H7 (cell line): ENCODE measurements around the gene ZNF586. TPM values are rescaled to one million over a fixed set of nuclear protein-coding genes. Genes with fewer than 3 reads are reported as not detected.
A peak's percentile ranks its signal among the peaks of the same experiment; 100 is the strongest.
"Not testable (repeated sequence)": the region's sequence is repeated elsewhere in the genome, so short reads cannot be mapped to it uniquely, and the experiment has no call there.

ENCODE experiments used
- DNase-seq: peaks from one replicate; pipeline ENCODE4 v3.0.0; 2012
- H3K27me3 ChIP-seq: 2 replicates; pipeline ENCODE4 v1.6.0; 2011; ENCODE audit warnings: mild to moderate bottlenecking, low read length; ENCODE audit not compliant: control insufficient read depth, insufficient read depth
- H3K36me3 ChIP-seq: replicated peaks from 2 replicates; pipeline ENCODE4 v1.5.1; 2011; ENCODE audit warnings: low read length; ENCODE audit not compliant: control insufficient read depth, insufficient read depth
- H3K4me3 ChIP-seq: 2 replicates; pipeline ENCODE4 v1.5.1; 2011; ENCODE audit warnings: low read depth, mild to moderate bottlenecking, control low read depth, low read length, moderate library complexity; ENCODE audit not compliant: insufficient read depth
- total RNA-seq: library from RNA; depleted of rRNA; stranded (reverse); fragments of >200 nt; shearing (Covaris generic); gene quantifications from 2 replicates; pipeline ENCODE4 v1.2.3, GENCODE V29; 2014

Gene ZNF586
- total RNA-seq, 1 experiment from 2014 or later = 13.4 TPM

DNA sequence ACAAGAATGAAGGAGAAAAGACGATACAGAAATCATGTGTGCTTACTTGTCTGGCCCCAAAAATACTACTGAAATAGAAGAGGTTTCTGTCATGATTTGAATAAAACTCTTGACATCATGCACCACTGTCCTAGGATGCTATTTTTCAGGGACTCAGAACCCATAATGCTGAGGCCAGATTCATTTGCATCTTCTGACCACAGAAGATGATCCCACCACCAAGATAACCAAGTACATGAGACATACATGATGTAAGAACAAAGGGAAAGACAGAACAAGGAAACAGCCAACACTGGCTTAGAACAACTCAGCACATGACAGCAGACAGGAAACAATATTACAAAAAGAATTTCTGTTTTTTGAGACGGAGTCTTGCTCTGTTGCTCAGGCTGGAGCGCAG, 42.8 kb downstream of the ZNF586 start:
- DNase-seq = no peak

GRCh38 chr19:57812975-57813820, 43.7 kb downstream of the ZNF586 start:
- peaks cover 10% of the 10 kb centered on the region for H3K36me3 ChIP-seq
- not testable (repeated sequence) for H3K4me3 ChIP-seq, H3K27me3 ChIP-seq, DNase-seq

More for the DNA sequence above, 42.8 kb downstream of the ZNF586 start:
- Histone ChIP-seq H3K27me3 (no peaks in the 10 kb centered on the region), H3K4me3 (no peak overlapping the region), H3K36me3 (peaks cover 15% of the 10 kb centered on the region)

GRCh38 chr19:57813919-57814504, 44.5 kb downstream of the ZNF586 start:
- Histone ChIP-seq H3K4me3 (peak overlapping the region; percentile 82), H3K36me3 (peaks cover 7% of the 10 kb centered on the region), H3K27me3 (no peaks in the 10 kb centered on the region)
- no peak for DNase-seq

GRCh38 chr19:57814505-57815246, 45.2 kb downstream of the ZNF586 start, which contains the start of gene ZNF552:
Gene ZNF552 (minus strand): TSS chr19:57814913. CDS start chr19:57814743, 170 bp downstream.
- Histone ChIP-seq H3K36me3 (peaks cover 6% of the 10 kb centered on the region), H3K27me3 (no peaks in the 10 kb centered on the region), H3K4me3 (peak within 1 kb of the TSS; percentile 82)
- DNase-seq = peak; percentile 91

DNA sequence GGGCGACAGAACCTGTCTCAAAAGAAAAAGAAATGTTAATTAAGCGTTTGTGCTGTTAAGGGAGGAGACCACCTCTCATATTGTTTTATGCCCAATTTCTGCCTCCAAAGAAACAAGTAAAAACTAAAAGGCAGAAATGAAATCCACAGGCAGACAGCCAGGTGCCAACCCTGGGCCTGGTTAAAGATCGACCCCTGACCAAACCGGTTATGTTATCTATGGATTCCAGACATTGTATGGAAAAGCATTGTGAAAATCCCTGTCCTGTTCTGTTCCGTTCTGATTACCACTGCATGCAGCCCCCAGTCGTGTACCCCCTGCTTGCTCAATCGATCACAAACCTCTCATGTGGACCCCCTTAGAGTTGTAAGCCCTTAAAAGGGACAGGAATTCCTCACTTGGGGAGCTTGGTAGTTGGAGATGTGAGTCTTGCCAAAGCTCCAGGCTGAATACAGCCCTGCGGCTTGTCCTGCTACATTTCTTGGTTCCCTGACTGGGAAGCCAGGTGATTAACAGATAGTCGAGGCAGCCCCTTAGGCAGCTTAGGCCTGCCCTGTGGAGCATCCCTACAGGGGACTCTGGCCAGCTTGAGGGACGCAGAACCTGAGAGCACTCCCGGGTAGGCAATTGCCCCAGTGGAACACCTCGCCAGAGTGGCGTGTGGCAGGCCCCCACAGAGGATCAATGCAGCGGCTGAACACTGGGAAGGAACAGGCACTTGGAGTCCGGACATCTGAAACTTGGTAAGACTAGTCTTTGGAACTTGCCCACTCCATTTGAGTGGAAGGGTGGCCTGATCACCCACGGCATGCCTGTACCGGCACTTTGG, 46.0 kb downstream of the ZNF586 start:
- H3K4me3 ChIP-seq = no peak overlapping the region
- no peak for DNase-seq
- peaks cover 4% of the 10 kb centered on the region for H3K36me3 ChIP-seq

DNA sequence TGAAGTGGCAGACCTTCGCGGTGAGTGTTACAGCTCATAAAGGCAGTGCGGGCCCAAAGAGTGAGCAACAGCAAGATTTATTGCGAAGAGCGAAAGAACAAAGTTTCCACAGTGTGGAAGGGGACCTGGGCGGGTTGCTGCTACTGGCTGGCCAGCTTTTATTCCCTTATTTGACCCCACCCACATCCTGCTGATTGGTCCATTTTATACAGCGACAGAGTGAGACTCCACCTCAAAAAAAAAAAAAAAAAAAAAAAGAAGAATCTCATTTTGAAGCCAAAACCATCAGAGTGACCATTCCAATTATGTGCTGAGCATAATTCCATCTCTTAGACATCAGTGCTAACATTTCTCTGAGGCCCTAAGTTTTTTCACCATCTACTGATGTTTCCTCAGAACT, 47.2 kb downstream of the ZNF586 start:
- H3K27me3 ChIP-seq = no peaks in the 10 kb centered on the region
- no peak overlapping the region for H3K4me3 ChIP-seq
- DNase-seq = no peak
- peaks cover 4% of the 10 kb centered on the region for H3K36me3 ChIP-seq

More for the DNA sequence above, 46.0 kb downstream of the ZNF586 start:
- no peaks in the 10 kb centered on the region for H3K27me3 ChIP-seq

DNA sequence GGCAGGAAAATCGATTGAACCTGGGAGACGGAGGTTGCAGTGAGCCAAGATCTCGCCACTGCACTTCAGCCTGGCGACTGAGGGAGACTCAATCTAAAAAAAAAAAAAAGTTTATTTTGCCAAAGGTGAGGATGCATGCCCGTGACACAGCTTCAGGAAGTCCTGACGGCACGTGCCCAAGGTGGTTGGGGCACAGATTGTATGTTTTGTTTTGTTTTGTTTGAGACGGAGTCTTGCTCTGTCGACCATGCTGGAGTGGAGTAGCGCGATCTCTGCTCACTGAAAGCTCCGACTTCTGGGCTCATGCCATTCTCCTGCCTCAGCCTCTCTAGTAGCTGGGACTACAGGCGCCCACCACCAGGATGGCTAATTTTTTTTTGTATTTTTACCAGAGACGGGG, 48.5 kb downstream of the ZNF586 start:
- H3K4me3 ChIP-seq = no peak overlapping the region
- peaks cover 2% of the 10 kb centered on the region for H3K36me3 ChIP-seq
- H3K27me3 ChIP-seq = no peaks in the 10 kb centered on the region
- DNase-seq = no peak

- Histone ChIP-seq H3K4me3 (no peak overlapping the region), H3K27me3 (no peaks in the 10 kb centered on the region), H3K36me3 (no peaks in the 10 kb centered on the region; the same call in 1 of the 2 replicates)
- no peak for DNase-seq
Measured at GRCh38 chr19:57818378-57818777, 48.9 kb downstream of the ZNF586 start.

- no peaks in the 10 kb centered on the region for H3K27me3 ChIP-seq
- H3K4me3 ChIP-seq = peak overlapping the region; percentile 83
- H3K36me3 ChIP-seq = no peaks in the 10 kb centered on the region; the same call in 1 of the 2 replicates
- DNase-seq = peak; percentile 94
Measured at GRCh38 chr19:57819475-57820148, 50.1 kb downstream of the ZNF586 start.

- no peak for DNase-seq
- Histone ChIP-seq H3K27me3 (no peaks in the 10 kb centered on the region), H3K4me3 (peak overlapping the region; percentile 83), H3K36me3 (no peaks in the 10 kb centered on the region; the same call in 1 of the 2 replicates)
Measured at GRCh38 chr19:57820599-57820998, 51.1 kb downstream of the ZNF586 start.

GRCh38 chr19:57821095-57821494, 51.6 kb downstream of the ZNF586 start:
- not testable (repeated sequence) for DNase-seq, H3K4me3 ChIP-seq, H3K27me3 ChIP-seq

DNA sequence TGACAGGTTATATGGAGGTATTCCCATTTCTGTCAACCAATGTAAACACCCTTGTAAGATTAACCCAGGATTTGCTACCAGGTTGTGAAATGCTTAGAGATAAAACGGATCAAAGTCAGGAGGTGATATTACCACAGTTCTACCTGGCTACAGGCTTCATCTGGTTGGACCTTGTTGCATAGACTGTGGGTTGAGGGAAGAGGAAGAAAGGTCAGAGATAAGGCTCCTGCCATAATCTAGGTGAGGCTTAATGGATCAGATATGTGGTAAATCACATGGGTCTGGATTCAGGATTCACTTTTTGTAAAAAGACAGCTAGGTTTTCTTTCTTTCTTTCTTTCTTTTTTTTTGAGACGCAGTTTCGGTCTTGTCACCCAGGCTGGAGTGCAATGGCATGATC, 52.0 kb downstream of the ZNF586 start:
- not testable (repeated sequence) for DNase-seq, H3K36me3 ChIP-seq, H3K4me3 ChIP-seq, H3K27me3 ChIP-seq

More at GRCh38 chr19:57821095-57821494, 51.6 kb downstream of the ZNF586 start:
- H3K36me3 ChIP-seq = not testable (repeated sequence)

- not testable (repeated sequence) for H3K36me3 ChIP-seq, DNase-seq, H3K4me3 ChIP-seq, H3K27me3 ChIP-seq
Measured at GRCh38 chr19:57823155-57823554, 53.7 kb downstream of the ZNF586 start.
